ENCODE data around the gene TNFRSF4. TPM values are rescaled to one million over a fixed set of nuclear protein-coding genes. Genes with fewer than 3 reads are reported as not detected.

Gene TNFRSF4
- total and polyA plus RNA-seq, 2 of the 8 experiments (the other 6 are each of a cell fraction or from before 2014, with no cell fraction given): 0.06 TPM; not detected in 1

GRCh38 chr1:1197551-1198422 is 16.2 kb downstream of the TNFRSF4 start (continued):
- TF ChIP-seq EGR1 (IDR thresholded peaks at IDR 0.05; ENCODE audit: borderline replicate concordance, low read depth, low read length): no peak
- no peak for TF ChIP-seq JUN (IDR thresholded peaks at IDR 0.05; ENCODE audit: low read depth, low read length)
- TF ChIP-seq POU5F1 (IDR thresholded peaks at IDR 0.05; ENCODE audit: low read depth, low read length): no peak
- no peak for TF ChIP-seq RAD21 (IDR thresholded peaks at IDR 0.05 in 1 of 2, conservative IDR thresholded peaks at IDR 0.05 in 1 of 2; ENCODE audit: low read depth in 2 of 2, low read length in 2 of 2)
